ENCODE results near the gene GRPEL2.

GRPEL2 gene

DNA sequence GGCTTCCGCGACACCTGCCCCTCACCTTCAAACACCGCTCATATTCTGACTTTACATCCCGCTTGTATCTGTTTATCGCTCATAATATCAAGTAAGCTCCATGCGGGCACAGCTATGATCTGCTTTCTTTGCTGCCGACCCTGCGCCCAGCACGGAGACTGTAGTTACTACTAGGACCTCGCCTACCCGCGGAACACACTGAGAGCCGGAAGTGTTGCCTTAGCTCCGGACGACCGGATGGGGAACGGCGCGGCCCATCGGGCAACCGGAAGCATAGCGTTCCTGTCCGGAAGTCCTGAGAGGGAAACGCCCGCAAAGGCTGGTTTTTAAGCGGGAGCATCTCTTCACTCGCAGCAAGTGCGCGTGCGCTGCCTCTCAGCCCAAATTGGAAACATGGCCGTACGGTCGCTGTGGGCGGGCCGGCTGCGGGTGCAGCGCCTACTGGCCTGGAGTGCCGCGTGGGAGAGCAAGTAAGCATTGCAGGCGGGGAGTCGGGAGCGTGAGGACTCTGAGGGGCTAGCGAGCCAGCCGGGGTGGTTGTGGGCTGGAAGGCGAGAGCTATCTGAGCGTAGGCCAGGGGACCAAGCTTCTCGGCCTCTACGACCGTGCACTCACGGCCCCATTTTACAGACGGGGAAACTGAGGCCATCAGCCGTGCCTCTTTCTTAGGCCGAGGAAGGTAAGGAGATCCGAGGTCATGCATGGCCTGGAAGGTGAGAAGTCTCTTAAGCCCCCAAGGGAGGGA lies at the start of gene GRPEL2:
Gene GRPEL2, plus strand, starts transcription at position 353 of the 745 bp plus-strand sequence. Its CDS starts 41 bp downstream, at position 394.
- TF ChIP-seq, protein P1, sequence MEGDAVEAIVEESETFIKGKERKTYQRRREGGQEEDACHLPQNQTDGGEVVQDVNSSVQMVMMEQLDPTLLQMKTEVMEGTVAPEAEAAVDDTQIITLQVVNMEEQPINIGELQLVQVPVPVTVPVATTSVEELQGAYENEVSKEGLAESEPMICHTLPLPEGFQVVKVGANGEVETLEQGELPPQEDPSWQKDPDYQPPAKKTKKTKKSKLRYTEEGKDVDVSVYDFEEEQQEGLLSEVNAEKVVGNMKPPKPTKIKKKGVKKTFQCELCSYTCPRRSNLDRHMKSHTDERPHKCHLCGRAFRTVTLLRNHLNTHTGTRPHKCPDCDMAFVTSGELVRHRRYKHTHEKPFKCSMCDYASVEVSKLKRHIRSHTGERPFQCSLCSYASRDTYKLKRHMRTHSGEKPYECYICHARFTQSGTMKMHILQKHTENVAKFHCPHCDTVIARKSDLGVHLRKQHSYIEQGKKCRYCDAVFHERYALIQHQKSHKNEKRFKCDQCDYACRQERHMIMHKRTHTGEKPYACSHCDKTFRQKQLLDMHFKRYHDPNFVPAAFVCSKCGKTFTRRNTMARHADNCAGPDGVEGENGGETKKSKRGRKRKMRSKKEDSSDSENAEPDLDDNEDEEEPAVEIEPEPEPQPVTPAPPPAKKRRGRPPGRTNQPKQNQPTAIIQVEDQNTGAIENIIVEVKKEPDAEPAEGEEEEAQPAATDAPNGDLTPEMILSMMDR (IDR thresholded peaks at IDR 0.05; ENCODE audit: borderline replicate concordance, insufficient read depth, low read depth, low read length) = no peak
- H3K4me3 ChIP-seq (ENCODE audit: low read depth, low read length) = peak within 1 kb of the TSS; percentile 98

GRCh38 chr5:149297340-149298025 lies 47.8 kb upstream of the GRPEL2 start:
- TF ChIP-seq, protein P1 (IDR thresholded peaks at IDR 0.05; ENCODE audit: borderline replicate concordance, insufficient read depth, low read depth, low read length) = no peak
- H3K4me3 ChIP-seq (ENCODE audit: low read depth, low read length) = no peak overlapping the region

- no peak overlapping the region for H3K4me3 ChIP-seq (ENCODE audit: low read depth, low read length)
- TF ChIP-seq, protein P1 (IDR thresholded peaks at IDR 0.05; ENCODE audit: borderline replicate concordance, insufficient read depth, low read depth, low read length) = no peak
Observed at GRCh38 chr5:149298163-149298562, 47.1 kb upstream of the GRPEL2 start.

DNA sequence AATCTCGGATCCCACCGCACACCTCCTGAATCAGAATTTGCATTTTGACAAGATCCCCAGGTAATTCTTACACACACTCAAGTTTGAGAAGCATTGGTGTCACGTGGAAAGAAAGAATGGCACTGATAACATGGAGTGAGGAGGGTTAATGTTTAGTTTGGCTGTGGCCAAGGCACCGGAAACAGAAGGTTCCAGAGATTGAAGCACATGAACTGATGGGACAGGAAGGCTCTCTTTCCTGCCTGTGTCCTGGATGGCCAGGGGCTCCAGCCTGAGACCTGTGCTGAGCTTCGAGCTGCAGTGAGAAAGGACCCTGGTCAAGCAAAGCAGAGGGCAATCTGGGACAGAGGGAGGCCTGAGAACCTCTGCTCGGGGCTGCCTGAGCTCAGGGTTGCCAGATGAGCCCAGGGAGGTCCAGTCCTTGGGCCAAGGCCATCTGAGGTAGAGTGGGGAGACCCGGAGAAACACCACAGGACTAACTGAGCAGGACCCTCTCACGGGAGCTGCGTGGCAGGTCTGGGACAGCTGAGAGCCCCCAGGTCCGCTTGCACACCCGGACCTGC lies 46.4 kb upstream of the GRPEL2 start:
- TF ChIP-seq, protein P1 (IDR thresholded peaks at IDR 0.05; ENCODE audit: borderline replicate concordance, insufficient read depth, low read depth, low read length) = no peak
- no peak overlapping the region for H3K4me3 ChIP-seq (ENCODE audit: low read depth, low read length)

DNA sequence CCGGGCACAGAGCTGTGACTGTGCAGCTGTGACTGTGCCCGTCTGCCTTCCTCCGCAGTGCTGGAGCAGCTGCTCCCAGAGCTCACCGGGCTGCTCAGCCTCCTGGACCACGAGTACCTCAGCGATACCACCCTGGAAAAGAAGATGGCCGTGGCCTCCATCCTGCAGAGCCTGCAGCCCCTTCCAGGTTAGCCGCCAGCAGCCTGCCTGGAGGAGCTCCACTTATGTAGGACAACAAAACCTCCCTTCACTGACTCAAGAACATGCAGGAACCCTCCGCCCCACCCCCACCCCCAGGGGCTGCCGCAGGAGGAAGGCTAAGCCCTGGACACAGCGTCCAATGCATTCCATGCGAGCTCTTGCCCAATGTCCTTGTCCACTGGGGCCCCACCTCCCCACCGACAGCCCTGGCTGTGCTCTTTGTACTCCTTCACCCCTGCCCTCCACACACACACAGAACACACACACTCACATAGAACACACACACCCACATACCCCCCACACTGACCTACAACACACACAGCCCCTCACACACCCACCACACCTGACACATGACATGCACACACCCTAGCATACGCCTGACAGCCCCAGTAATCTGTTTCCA lies 45.7 kb upstream of the GRPEL2 start:
- no peak overlapping the region for H3K4me3 ChIP-seq (ENCODE audit: low read depth, low read length)
- TF ChIP-seq, protein P1 (IDR thresholded peaks at IDR 0.05; ENCODE audit: borderline replicate concordance, insufficient read depth, low read depth, low read length) = no peak

DNA sequence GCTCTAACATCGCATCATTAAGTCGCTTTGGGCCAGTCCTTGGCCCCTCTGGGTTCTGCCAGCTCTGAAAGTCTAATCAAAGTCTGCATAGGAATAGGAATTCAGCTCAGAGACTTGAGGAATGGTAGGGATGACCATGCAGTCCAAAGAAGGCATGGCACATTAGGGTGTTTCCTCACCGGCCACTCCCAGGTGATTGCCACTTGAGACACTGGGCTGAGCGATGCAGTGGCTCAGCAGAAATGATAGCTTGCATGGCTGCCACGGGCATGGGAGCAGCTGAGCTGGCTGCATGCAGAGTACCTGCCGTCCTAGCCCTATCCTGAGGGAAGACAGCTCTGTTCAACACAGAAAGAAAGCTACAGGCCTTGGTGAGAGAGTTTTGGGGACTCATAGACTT lies 44.9 kb upstream of the GRPEL2 start:
- H3K4me3 ChIP-seq (ENCODE audit: low read depth, low read length) = no peak overlapping the region
- TF ChIP-seq, protein P1 (IDR thresholded peaks at IDR 0.05; ENCODE audit: borderline replicate concordance, insufficient read depth, low read depth, low read length) = no peak
